H9 (cell line): ENCODE data around the gene KMT5B. TPM values are rescaled to one million over a fixed set of nuclear protein-coding genes. Genes with fewer than 3 reads are reported as not detected.

Experiments
- DNase-seq: peaks from one replicate; pipeline ENCODE4 v3.0.0-alpha.2; 2017
- H2AFZ ChIP-seq: one replicate; pipeline ENCODE4 v1.6.1; 2013; ENCODE audit warnings: mild to moderate bottlenecking, low read length, control low read depth, moderate library complexity
- H2AK5ac ChIP-seq: 2 replicates; pipeline ENCODE4 v1.6.1; 2013; ENCODE audit warnings: low read length, control low read depth, mixed read lengths; ENCODE audit not compliant: insufficient read length
- H2BK120ac ChIP-seq: one replicate; pipeline ENCODE4 v1.6.1; 2013; ENCODE audit warnings: low read depth, mild to moderate bottlenecking, low read length, control low read depth, inconsistent platforms; ENCODE audit not compliant: poor library complexity, severe bottlenecking
- H2BK12ac ChIP-seq: 2 replicates; pipeline ENCODE4 v1.6.1; 2013; ENCODE audit warnings: low read length, control low read depth, mixed read lengths, low read depth; ENCODE audit not compliant: insufficient read length
- H2BK15ac ChIP-seq: 2 replicates; pipeline ENCODE4 v1.6.1; 2013; ENCODE audit warnings: low read depth, low read length, control low read depth
- H2BK20ac ChIP-seq: one replicate; pipeline ENCODE4 v1.6.1; 2013; ENCODE audit warnings: low read depth, mild to moderate bottlenecking, low read length, control low read depth, inconsistent platforms; ENCODE audit not compliant: poor library complexity, severe bottlenecking
- H2BK5ac ChIP-seq: 2 replicates; pipeline ENCODE4 v1.6.1; 2013; ENCODE audit warnings: low read length, control low read depth, mixed read lengths; ENCODE audit not compliant: insufficient read length
- H3K14ac ChIP-seq: 2 replicates; pipeline ENCODE4 v1.6.1; 2013; ENCODE audit warnings: low read length, control low read depth; ENCODE audit not compliant: insufficient read depth
- H3K18ac ChIP-seq: 2 replicates; pipeline ENCODE4 v1.6.1; 2013; ENCODE audit warnings: low read depth, mild to moderate bottlenecking, mixed read lengths, low read length, control low read depth; ENCODE audit not compliant: insufficient read length
- H3K23ac ChIP-seq: 2 replicates; pipeline ENCODE4 v1.6.1; 2013; ENCODE audit warnings: low read length, control low read depth, mixed read lengths, low read depth; ENCODE audit not compliant: insufficient read length
- H3K23me2 ChIP-seq: 2 replicates; pipeline ENCODE4 v1.6.1; 2013; ENCODE audit warnings: low read depth, mild to moderate bottlenecking, mixed read lengths, low read length, control low read depth; ENCODE audit not compliant: insufficient read length, poor library complexity, severe bottlenecking
- H3K27ac ChIP-seq: 2 replicates; pipeline ENCODE4 v1.5.1; 2013; ENCODE audit warnings: low read length, control low read depth, mixed read lengths, low read depth; ENCODE audit not compliant: insufficient read length
- H3K27me3 ChIP-seq: 2 replicates; pipeline ENCODE4 v1.6.1; 2013; ENCODE audit warnings: low read length, control low read depth, inconsistent platforms; ENCODE audit not compliant: insufficient read depth
- H3K4ac ChIP-seq: 2 replicates; pipeline ENCODE4 v1.6.1; 2013; ENCODE audit warnings: low read depth, mild to moderate bottlenecking, control low read depth, inconsistent platforms, low read length, moderate library complexity
- H3K4me1 ChIP-seq: 2 replicates; pipeline ENCODE4 v1.6.1; 2013; ENCODE audit warnings: low read length, control low read depth, inconsistent platforms; ENCODE audit not compliant: insufficient read depth
- H3K4me2 ChIP-seq: 2 replicates; pipeline ENCODE4 v1.6.1; 2013; ENCODE audit warnings: low read length, control low read depth, mixed read lengths; ENCODE audit not compliant: insufficient read length, insufficient read depth
- H3K56ac ChIP-seq: 2 replicates; pipeline ENCODE4 v1.6.1; 2013; ENCODE audit warnings: low read depth, mild to moderate bottlenecking, mixed read lengths, low read length, control low read depth; ENCODE audit not compliant: insufficient read length
- H3K79me1 ChIP-seq: 2 replicates; pipeline ENCODE4 v1.6.1; 2013; ENCODE audit warnings: low read depth, mild to moderate bottlenecking, moderate library complexity, low read length, control low read depth, inconsistent platforms; ENCODE audit not compliant: insufficient read depth, poor library complexity, severe bottlenecking
- H3K79me2 ChIP-seq: 2 replicates; pipeline ENCODE4 v1.6.1; 2013; ENCODE audit warnings: low read length, control low read depth, inconsistent platforms; ENCODE audit not compliant: insufficient read depth
- H3K9ac ChIP-seq: 2 replicates; pipeline ENCODE4 v1.6.1; 2013; ENCODE audit warnings: low read length, control low read depth, mixed read lengths; ENCODE audit not compliant: insufficient read length; ENCODE audit errors: extremely low read depth
- H3K9me3 ChIP-seq: one replicate; pipeline ENCODE4 v1.6.1; 2013; ENCODE audit warnings: low read depth, low read length, inconsistent platforms; ENCODE audit not compliant: control insufficient read depth
- H3T11ph ChIP-seq: one replicate; pipeline ENCODE4 v1.6.1; 2013; ENCODE audit warnings: mild to moderate bottlenecking, low read length, control low read depth, inconsistent platforms
- H4K20me1 ChIP-seq: one replicate; pipeline ENCODE4 v1.6.1; 2013; ENCODE audit not compliant: control insufficient read depth, insufficient read length, insufficient read depth
- H4K5ac ChIP-seq: 2 replicates; pipeline ENCODE4 v1.6.1; 2013; ENCODE audit warnings: low read depth, mild to moderate bottlenecking, mixed read lengths, low read length, control low read depth; ENCODE audit not compliant: insufficient read length
- H4K8ac ChIP-seq: replicated peaks from 2 replicates; pipeline ENCODE4 v1.6.1; 2013; ENCODE audit warnings: low read length, control low read depth, mixed read lengths, low read depth; ENCODE audit not compliant: insufficient read length
- H4K91ac ChIP-seq: 2 replicates; pipeline ENCODE4 v1.6.1; 2013; ENCODE audit warnings: low read depth, mild to moderate bottlenecking, moderate library complexity, mixed read lengths, low read length, control low read depth; ENCODE audit not compliant: insufficient read length
- H3K27ac Mint-ChIP-seq, 3 experiments: 2 replicates in 2 of 3; 3 replicates in 1 of 3; pipeline ENCODE4 v1.8.0; 2020 to 2021; ENCODE audit warnings: mixed read lengths in 3 of 3, mild to moderate bottlenecking in 1 of 3, moderate library complexity in 1 of 3
- H3K27me3 Mint-ChIP-seq: 2 replicates; pipeline ENCODE4 v1.8.0; 2021; ENCODE audit warnings: low read depth, mild to moderate bottlenecking, moderate library complexity, mixed read lengths
- H3K36me3 Mint-ChIP-seq, 3 experiments: 2 replicates in 2 of 3; 3 replicates in 1 of 3; pipeline ENCODE4 v1.8.0; 2020 to 2021; ENCODE audit warnings: low read depth in 3 of 3, mixed read lengths in 3 of 3; ENCODE audit not compliant: insufficient read depth in 1 of 3
- H3K4me1 Mint-ChIP-seq, 2 experiments: 2 replicates each; pipeline ENCODE4 v1.8.0; 2020; ENCODE audit warnings: mixed read lengths in 2 of 2
- H3K4me3 Mint-ChIP-seq, 2 experiments: 2 replicates in 1 of 2; 3 replicates in 1 of 2; pipeline ENCODE4 v1.8.0; 2020 to 2021; ENCODE audit warnings: mild to moderate bottlenecking in 2 of 2, mixed read lengths in 2 of 2, moderate library complexity in 1 of 2
- H3K9me3 Mint-ChIP-seq, 2 experiments: 2 replicates in 1 of 2; 3 replicates in 1 of 2; pipeline ENCODE4 v1.8.0; 2020; ENCODE audit warnings: mild to moderate bottlenecking in 2 of 2, mixed read lengths in 2 of 2, moderate library complexity in 1 of 2
- CTCF ChIP-seq: fragments of 200-600 bp; sonication (generic); conservative IDR thresholded peaks from 3 replicates; pipeline ENCODE4 v1.8.0; 2021; ENCODE audit warnings: antibody characterized with exemption, mild to moderate bottlenecking
- WGBS: extraction: QIAGEN DNeasy Blood & Tissue Kit; methylation state at CpG from one replicate; pipeline ENCODE4 v1.1.7; 2013; ENCODE audit warnings: missing lambda C conversion rate, low lambda C conversion rate, mixed read lengths; ENCODE audit not compliant: insufficient read length; ENCODE audit errors: extremely low coverage; 5-methylcytosine and 5-hydroxymethylcytosine counted together
- total RNA-seq: library from RNA; stranded (reverse); gene quantifications from 2 replicates; pipeline ENCODE4 v1.2.1, GENCODE V29; 2021

The KMT5B gene
- total RNA-seq, 1 experiment from 2014 or later: 61.6 TPM

GRCh38 chr11:68177877-68178276, 35.2 kb downstream of the KMT5B start:
- no peak overlapping the region for H3K4me2 ChIP-seq
- no peaks in the 10 kb centered on the region for H4K20me1 ChIP-seq
- H3K9ac ChIP-seq: no peak overlapping the region
- no peak for DNase-seq
- H3K4ac ChIP-seq: no peak overlapping the region
- H3K36me3 Mint-ChIP-seq: peaks cover 7 to 74% (median 64%) of the 10 kb centered on the region in 3 experiments
- H2BK20ac ChIP-seq: no peak overlapping the region
- H3K27me3 ChIP-seq: no peaks in the 10 kb centered on the region
- no peak overlapping the region for H3K23ac ChIP-seq
- no peak overlapping the region for H2BK12ac ChIP-seq
- WGBS: no CpG with 5 or more reads among the region's 5 CpGs
- H3K9me3 Mint-ChIP-seq: no peaks in the 10 kb centered on the region
- no peak overlapping the region for H3K18ac ChIP-seq
- no peak overlapping the region for H2AK5ac ChIP-seq
- H3K27me3 Mint-ChIP-seq: no peaks in the 10 kb centered on the region
- H3K4me1 ChIP-seq: no peaks in the 10 kb centered on the region
- no peak overlapping the region for H3K14ac ChIP-seq
- no peak overlapping the region for H4K5ac ChIP-seq
- H2BK120ac ChIP-seq: no peak overlapping the region
- H3K27ac ChIP-seq: no peak overlapping the region
- H3K79me2 ChIP-seq: no peaks in the 10 kb centered on the region
- no peak overlapping the region; a peak in 1 of 7 replicates for H3K27ac Mint-ChIP-seq
- H3K4me3 Mint-ChIP-seq: no peak overlapping the region
- no peaks in the 10 kb centered on the region for H3K9me3 ChIP-seq
- no peaks in the 10 kb centered on the region; a peak in 1 of 4 replicates for H3K4me1 Mint-ChIP-seq
- TF ChIP-seq CTCF: no peak
- H4K8ac ChIP-seq: no peak overlapping the region
- H2BK5ac ChIP-seq: no peak overlapping the region
- H3T11ph ChIP-seq: no peak overlapping the region
- H3K56ac ChIP-seq: no peak overlapping the region
- H2BK15ac ChIP-seq: no peak overlapping the region
- no peak overlapping the region for H4K91ac ChIP-seq
- H3K23me2 ChIP-seq: no peaks in the 10 kb centered on the region
- no peaks in the 10 kb centered on the region for H3K79me1 ChIP-seq
- H2AFZ ChIP-seq: no peak overlapping the region
